LNCAP (cell line): Measurements from ENCODE around the gene METTL21C.

Source experiments
- TF ChIP-seq, protein P1 (sequence below): fragments of 450-650 bp; IDR thresholded peaks from 2 replicates; pipeline ENCODE4 v1.5.1; 2017; ENCODE audit warnings: mild to moderate bottlenecking

The METTL21C gene

GRCh38 chr13:102702965-102703725, 8.3 kb upstream of the METTL21C start:
- TF ChIP-seq, protein P1, sequence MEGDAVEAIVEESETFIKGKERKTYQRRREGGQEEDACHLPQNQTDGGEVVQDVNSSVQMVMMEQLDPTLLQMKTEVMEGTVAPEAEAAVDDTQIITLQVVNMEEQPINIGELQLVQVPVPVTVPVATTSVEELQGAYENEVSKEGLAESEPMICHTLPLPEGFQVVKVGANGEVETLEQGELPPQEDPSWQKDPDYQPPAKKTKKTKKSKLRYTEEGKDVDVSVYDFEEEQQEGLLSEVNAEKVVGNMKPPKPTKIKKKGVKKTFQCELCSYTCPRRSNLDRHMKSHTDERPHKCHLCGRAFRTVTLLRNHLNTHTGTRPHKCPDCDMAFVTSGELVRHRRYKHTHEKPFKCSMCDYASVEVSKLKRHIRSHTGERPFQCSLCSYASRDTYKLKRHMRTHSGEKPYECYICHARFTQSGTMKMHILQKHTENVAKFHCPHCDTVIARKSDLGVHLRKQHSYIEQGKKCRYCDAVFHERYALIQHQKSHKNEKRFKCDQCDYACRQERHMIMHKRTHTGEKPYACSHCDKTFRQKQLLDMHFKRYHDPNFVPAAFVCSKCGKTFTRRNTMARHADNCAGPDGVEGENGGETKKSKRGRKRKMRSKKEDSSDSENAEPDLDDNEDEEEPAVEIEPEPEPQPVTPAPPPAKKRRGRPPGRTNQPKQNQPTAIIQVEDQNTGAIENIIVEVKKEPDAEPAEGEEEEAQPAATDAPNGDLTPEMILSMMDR, result no peak

- TF ChIP-seq, protein P1, result no peak
Measured at GRCh38 chr13:102701331-102701730, 6.5 kb upstream of the METTL21C start.

DNA sequence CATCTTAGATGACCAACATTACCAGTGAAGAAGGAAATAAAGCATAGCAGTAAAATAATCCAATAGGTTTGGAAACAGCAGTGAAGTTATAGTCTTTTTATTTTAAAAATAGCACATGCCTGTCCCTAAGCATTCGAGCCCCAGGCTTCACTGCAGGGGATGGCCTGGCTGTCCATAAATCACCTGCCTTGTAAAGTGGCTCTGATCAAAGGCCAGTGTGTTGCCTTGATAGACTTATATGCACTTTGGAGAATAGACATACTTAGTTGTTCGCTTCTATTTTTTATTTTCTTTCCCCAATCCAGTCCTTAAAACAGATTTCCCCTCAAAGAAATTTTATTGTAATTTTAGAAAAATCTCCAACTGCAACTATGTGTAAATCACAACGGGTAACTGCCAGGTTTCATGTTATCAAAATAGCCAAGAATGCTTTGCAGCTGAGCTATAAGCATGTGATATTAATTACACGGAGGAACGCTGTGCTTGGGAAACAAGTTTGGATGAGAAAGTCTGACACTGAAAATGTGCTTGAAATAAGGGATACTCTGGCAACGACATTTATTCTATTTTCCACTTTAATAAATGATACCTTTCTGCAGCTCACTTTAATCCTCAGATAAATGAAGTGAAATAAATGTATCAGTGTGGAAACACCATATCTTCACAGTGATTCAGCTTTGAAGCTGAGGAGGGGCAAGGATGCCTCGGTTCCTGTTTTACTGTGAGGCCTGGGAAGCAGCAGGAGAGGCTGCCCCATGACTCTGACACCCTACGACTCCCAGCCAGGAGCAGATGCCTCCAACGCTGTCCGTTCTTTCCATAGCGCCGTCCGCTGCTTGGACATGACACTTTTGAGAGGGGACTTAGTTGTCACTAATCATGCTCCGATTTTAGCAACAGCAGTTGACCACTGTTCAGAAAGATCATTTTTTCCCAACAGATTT, 5.5 kb upstream of the METTL21C start:
- TF ChIP-seq, protein P1, result no peak

DNA sequence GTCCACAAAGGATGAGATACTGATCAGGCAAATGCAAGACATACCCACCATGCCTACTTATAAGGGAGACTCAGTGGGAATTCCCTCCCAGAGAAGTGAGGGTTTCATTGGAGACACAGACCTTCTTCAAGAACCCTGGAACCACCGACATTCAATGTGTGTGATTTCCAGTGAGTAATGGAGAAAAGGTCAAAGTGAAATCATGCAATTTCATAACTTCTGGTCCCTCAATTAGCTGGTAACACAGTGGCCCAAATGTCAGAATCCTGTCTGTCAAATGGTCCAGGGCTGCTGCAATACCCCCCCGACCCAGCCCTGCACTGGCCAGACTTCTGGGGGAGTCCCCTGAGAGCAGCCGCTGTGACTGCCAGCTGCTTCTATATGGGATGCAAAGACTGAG, 4.7 kb upstream of the METTL21C start:
- TF ChIP-seq, protein P1, result no peak

DNA sequence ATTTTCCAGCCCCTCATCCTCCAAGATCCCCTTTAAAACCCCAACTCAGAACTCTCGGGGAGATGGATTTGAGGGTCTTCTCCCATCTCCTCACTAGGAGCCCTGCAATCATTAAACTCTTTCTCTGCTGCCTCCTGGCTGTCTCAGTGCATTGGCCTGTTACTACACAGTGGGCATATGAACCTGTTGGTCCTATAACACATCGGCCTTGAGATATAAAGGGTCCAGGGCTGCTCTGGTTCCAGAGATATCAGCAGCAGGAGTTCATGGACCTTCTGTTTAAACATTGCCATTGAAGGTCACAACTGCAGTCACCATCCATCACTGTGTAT, 3.8 kb upstream of the METTL21C start:
- TF ChIP-seq, protein P1, result no peak

GRCh38 chr13:102697929-102698648, 3.2 kb upstream of the METTL21C start:
- TF ChIP-seq, protein P1, result no peak

DNA sequence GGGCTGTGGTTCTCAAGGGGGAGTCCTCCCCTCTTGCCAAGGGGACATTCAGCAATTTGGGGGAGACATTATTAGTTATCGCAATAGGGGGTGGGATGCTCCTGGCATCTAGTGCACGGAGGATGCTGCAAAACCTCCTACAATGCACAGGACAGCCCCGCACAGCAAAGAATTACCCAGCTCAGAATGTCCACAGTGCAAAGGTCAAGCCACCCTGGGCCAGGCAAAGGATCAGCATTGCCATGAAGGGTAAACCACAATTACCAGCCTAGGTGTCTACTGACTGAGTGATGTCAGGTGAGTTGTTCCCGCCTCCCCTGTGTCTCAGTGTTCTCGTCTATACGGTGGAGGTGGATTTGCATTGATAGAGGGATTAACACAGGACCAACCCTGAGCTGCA, 2.4 kb upstream of the METTL21C start:
- TF ChIP-seq, protein P1, result no peak
